CD8-positive, alpha-beta memory T cell (primary cell): Measurements from ENCODE around the gene NR3C1. TPM values are rescaled to one million over a fixed set of nuclear protein-coding genes. Genes with fewer than 3 reads are reported as not detected.

ENCODE experiments used
- CTCF ChIA-PET: fragments of 350-600 bp; sonication (Branson Sonifier 250); formaldehyde crosslinking; loops from one replicate; lab custom pipeline; 2021; ENCODE audit warnings: antibody characterized with exemption; lab: Charles Lee
- POLR2A ChIA-PET: fragments of 350-600 bp; sonication (Branson Sonifier 250); formaldehyde crosslinking; loops from one replicate; lab custom pipeline; 2021; ENCODE audit warnings: antibody characterized with exemption; lab: Charles Lee
- DNase-seq, 5 donors: peaks; one replicate each; pipeline versions ENCODE4 v3.0.0 to v3.0.0-alpha.2; 2020 to 2022; ENCODE audit warnings: mixed read lengths in 1 of 5
- H3K27ac ChIP-seq: one replicate; pipeline ENCODE4 v1.7.0; 2013; ENCODE audit warnings: low read depth, mild to moderate bottlenecking, low read length, moderate library complexity
- H3K27me3 ChIP-seq: 2 replicates; pipeline ENCODE4 v1.7.0; 2013; ENCODE audit warnings: low read length, mild to moderate bottlenecking; ENCODE audit not compliant: insufficient read depth, poor library complexity, severe bottlenecking
- H3K36me3 ChIP-seq: 2 replicates; pipeline ENCODE4 v1.7.0; 2013; ENCODE audit warnings: mild to moderate bottlenecking, low read length, moderate library complexity; ENCODE audit not compliant: insufficient read depth
- H3K4me1 ChIP-seq: 2 replicates; pipeline ENCODE4 v1.7.0; 2013; ENCODE audit warnings: mild to moderate bottlenecking, low read length, moderate library complexity; ENCODE audit not compliant: insufficient read depth
- H3K4me3 ChIP-seq: 2 replicates; pipeline ENCODE4 v1.7.0; 2013; ENCODE audit warnings: mild to moderate bottlenecking, low read length
- H3K9me3 ChIP-seq: 2 replicates; pipeline ENCODE4 v1.7.0; 2013; ENCODE audit warnings: mild to moderate bottlenecking, low read length
- H3K27ac Mint-ChIP-seq, 8 donors: one replicate each; pipeline ENCODE4 v1.8.0; 2020 to 2021; ENCODE audit warnings: mixed read lengths in 8 of 8, mild to moderate bottlenecking in 6 of 8, inconsistent platforms in 3 of 8, moderate library complexity in 3 of 8
- H3K27me3 Mint-ChIP-seq, 2 donors: one replicate each; pipeline ENCODE4 v1.8.0; 2020 to 2021; ENCODE audit warnings: mixed read lengths in 2 of 2, mild to moderate bottlenecking in 1 of 2, moderate library complexity in 1 of 2
- H3K36me3 Mint-ChIP-seq, 3 donors: one replicate each; pipeline ENCODE4 v1.8.0; 2020 to 2021; ENCODE audit warnings: mixed read lengths in 3 of 3, inconsistent platforms in 1 of 3, mild to moderate bottlenecking in 1 of 3
- H3K4me1 Mint-ChIP-seq, 3 donors: one replicate each; pipeline ENCODE4 v1.8.0; 2020 to 2021; ENCODE audit warnings: mixed read lengths in 3 of 3, inconsistent platforms in 1 of 3, mild to moderate bottlenecking in 1 of 3
- H3K4me3 Mint-ChIP-seq, 7 donors: one replicate each; pipeline ENCODE4 v1.8.0; 2020 to 2021; ENCODE audit warnings: mixed read lengths in 7 of 7, mild to moderate bottlenecking in 6 of 7, moderate library complexity in 4 of 7, inconsistent platforms in 2 of 7
- H3K9me3 Mint-ChIP-seq, 5 donors: one replicate each; pipeline ENCODE4 v1.8.0; 2020 to 2022; ENCODE audit warnings: mixed read lengths in 5 of 5, mild to moderate bottlenecking in 3 of 5, moderate library complexity in 2 of 5, inconsistent platforms in 1 of 5
- polyA plus RNA-seq: library from polyadenylated mRNA; unstranded; fragments of 300-500 nt; fragmentation: Illumina TruSeq; gene quantifications from one replicate; pipeline ENCODE4 v1.2.3, GENCODE V29; 2021
- total RNA-seq, 2 experiments: library from RNA; stranded (reverse); gene quantifications; one replicate each; pipeline ENCODE4 v1.2.3, GENCODE V29; 2021

Gene NR3C1
- total and polyA plus RNA-seq, 3 experiments from 2014 or later: 65.3 to 85.5 (median 66.5) TPM

DNA sequence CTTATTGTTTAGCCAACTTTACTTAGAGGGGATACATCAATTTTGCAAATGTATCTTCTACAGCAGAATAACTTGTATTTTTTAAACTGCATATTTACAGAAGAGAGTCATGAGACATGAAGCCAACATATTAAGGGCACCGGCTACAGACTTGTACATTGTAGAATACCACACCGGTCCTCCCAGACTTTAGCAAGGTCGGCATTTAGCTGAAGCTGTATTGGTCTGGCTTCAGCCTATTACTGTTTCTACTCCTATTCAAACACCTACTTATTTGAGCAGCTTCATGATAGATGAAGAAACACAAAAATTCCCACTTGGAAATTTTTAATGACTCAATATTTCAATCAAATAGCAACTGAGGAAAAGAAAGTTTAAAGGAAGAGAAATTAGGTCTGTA lies 33.0 kb downstream of the NR3C1 start:
- no peak overlapping the region for H3K27ac Mint-ChIP-seq
- no peak for DNase-seq
- H3K9me3 Mint-ChIP-seq: peaks cover 0 to 5% (median 0%) of the 10 kb centered on the region in 5 donors
- ChIA-PET CTCF (no interaction called here), POLR2A (no interaction called here)
- Histone ChIP-seq H3K4me1 (peaks cover 11% of the 10 kb centered on the region), H3K4me3 (no peak overlapping the region), H3K27ac (no peak overlapping the region), H3K9me3 (no peaks in the 10 kb centered on the region), H3K36me3 (no peaks in the 10 kb centered on the region), H3K27me3 (no peaks in the 10 kb centered on the region)
- H3K27me3 Mint-ChIP-seq: no peaks in the 10 kb centered on the region
- H3K36me3 Mint-ChIP-seq: peaks cover 5 to 47% (median 11%) of the 10 kb centered on the region in 3 donors
- H3K4me1 Mint-ChIP-seq: peaks cover 76 to 99% (median 94%) of the 10 kb centered on the region in 3 donors
- H3K4me3 Mint-ChIP-seq: no peak overlapping the region

DNA sequence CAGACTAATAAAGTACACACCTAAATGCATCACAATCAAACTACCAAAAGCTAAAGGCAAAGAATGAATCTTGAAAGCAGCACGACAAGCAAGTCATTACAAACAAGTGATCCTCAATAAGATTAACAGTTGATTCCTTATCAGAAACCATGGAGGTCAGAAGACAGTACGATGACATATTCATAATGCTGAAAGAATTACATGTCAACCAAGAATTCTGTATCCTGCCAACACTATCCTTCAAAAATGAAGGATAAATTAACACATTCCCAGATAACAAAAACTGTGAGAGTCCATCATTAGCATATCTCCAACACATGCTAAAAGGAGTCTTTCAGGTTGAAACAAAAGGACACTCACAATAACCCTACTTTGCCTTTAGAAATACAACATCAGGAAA lies 39.4 kb downstream of the NR3C1 start:
- Mint-ChIP-seq H3K4me1 (peaks cover 77 to 97% (median 96%) of the 10 kb centered on the region in 3 donors), H3K9me3 (peaks cover 2 to 15% (median 8%) of the 10 kb centered on the region in 5 donors), H3K27me3 (no peaks in the 10 kb centered on the region), H3K36me3 (peaks cover 21 to 36% (median 24%) of the 10 kb centered on the region in 3 donors), H3K4me3 (peak overlapping the region in 1 of 7 donors; percentile 52), H3K27ac (peak overlapping the region in 3 of 8 donors; percentile 25 to 62 (median 30))
- ChIA-PET POLR2A (no interaction called here), CTCF (no interaction called here)
- no peak for DNase-seq
- no peaks in the 10 kb centered on the region for H3K27me3 ChIP-seq
- H3K4me3 ChIP-seq: no peak overlapping the region
- peaks cover 32% of the 10 kb centered on the region for H3K4me1 ChIP-seq
- H3K9me3 ChIP-seq: peaks cover 4% of the 10 kb centered on the region
- no peak overlapping the region for H3K27ac ChIP-seq
- H3K36me3 ChIP-seq: no peaks in the 10 kb centered on the region

DNA sequence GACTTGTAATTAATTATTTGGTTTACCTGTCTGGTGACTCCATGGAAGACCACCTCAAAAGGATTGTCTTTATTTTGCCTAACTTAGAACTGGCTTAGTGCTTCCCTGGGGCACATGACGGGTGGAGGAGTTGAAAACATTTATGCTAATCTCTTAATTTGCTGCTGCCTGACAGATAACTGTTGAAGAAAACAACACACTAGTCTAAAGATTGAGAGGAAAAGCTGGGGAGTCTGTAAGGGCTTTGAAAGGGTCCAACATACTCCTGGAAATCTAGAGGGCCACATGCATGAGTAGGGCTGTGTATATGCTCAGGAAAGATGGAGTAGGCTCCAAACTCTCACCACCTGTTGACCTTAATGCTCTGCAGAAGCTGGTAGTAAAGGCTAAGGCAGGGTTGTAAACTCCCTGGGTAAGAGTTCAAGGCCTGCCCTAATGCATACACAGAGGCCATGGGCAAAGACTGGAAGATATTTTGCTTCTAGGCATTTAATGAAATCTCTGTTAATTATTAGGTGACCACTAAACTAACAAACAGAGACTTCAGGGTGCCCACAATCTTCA lies 40.7 kb downstream of the NR3C1 start:
- peaks cover 4% of the 10 kb centered on the region for H3K9me3 ChIP-seq
- H3K36me3 ChIP-seq: no peaks in the 10 kb centered on the region
- Mint-ChIP-seq H3K27me3 (no peaks in the 10 kb centered on the region), H3K36me3 (peaks cover 17 to 26% (median 24%) of the 10 kb centered on the region in 3 donors), H3K9me3 (peaks cover 2 to 15% (median 8%) of the 10 kb centered on the region in 5 donors), H3K4me3 (no peak overlapping the region), H3K4me1 (peaks cover 77 to 97% (median 95%) of the 10 kb centered on the region in 3 donors), H3K27ac (peak overlapping the region in 4 of 8 donors; percentile 38 to 67 (median 63))
- no peak overlapping the region for H3K27ac ChIP-seq
- H3K4me3 ChIP-seq: no peak overlapping the region
- POLR2A ChIA-PET: interaction anchor here (1.1 kb wide), 1 partner anchor 11 kb away, joined by 3 read pairs; no protein-coding TSS in a partner anchor
- CTCF ChIA-PET: no interaction called here
- DNase-seq: no peak
- peaks cover 25% of the 10 kb centered on the region for H3K4me1 ChIP-seq
- no peaks in the 10 kb centered on the region for H3K27me3 ChIP-seq

DNA sequence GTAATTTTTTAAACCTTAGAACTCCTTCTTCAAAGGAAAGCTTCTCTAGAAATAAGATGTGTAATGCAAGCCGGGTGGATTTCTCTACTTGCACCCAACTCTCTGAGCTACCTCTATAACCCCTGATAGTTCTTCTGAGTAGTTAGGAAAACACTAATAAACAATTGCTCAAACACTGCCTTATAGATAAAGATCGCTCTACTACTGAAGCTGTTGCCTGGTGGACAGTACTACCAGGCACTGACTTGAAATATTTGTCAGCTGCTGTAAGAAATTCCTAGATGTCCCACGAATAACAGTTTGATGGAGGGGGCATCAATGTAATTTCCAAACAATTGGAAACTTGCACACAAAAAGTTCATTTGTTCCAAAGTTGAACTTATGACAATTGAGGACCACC lies 42.0 kb downstream of the NR3C1 start:
- H3K4me1 Mint-ChIP-seq: peaks cover 77 to 97% (median 96%) of the 10 kb centered on the region in 3 donors
- H3K27ac Mint-ChIP-seq: peak overlapping the region in 4 of 8 donors; percentile 11 to 68 (median 42)
- H3K27me3 ChIP-seq: no peaks in the 10 kb centered on the region
- no peaks in the 10 kb centered on the region for H3K36me3 ChIP-seq
- ChIA-PET CTCF (interaction anchor here (1.2 kb wide), 1 partner anchor 12 kb away, joined by 3 read pairs; no protein-coding TSS in a partner anchor), POLR2A (interaction anchor here (0.7 to 1.1 kb wide), 3 partner anchors 10 to 42 kb away, joined by 3 to 5 read pairs (median 3); partner anchors contain the start of gene NR3C1)
- no peak overlapping the region for H3K4me3 ChIP-seq
- H3K4me3 Mint-ChIP-seq: peak overlapping the region in 3 of 7 donors; percentile 12 to 38 (median 30)
- H3K4me1 ChIP-seq: peaks cover 24% of the 10 kb centered on the region
- H3K36me3 Mint-ChIP-seq: peaks cover 17 to 23% (median 19%) of the 10 kb centered on the region in 3 donors
- H3K27ac ChIP-seq: no peak overlapping the region
- peaks cover 4% of the 10 kb centered on the region for H3K9me3 ChIP-seq
- DNase-seq: no peak
- peaks cover 2 to 15% (median 8%) of the 10 kb centered on the region in 5 donors for H3K9me3 Mint-ChIP-seq
- H3K27me3 Mint-ChIP-seq: no peaks in the 10 kb centered on the region

DNA sequence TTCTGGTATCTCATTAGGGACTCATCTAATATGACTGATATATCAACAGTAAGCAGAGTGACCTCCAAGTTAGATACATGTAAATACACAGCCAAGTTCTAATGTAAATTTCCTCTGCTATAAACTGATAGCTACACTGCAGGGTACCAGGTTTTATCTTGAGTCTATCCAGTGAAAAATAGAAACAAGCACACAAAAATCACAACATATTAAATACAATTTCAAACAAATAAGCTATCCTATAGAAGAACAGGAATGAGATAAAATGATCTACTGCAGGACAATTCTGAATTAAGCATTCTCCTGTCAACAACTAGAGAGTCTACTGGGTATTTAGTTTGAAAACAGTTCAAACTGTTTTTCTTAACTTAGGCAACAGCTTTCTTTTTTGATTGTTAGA lies 42.7 kb downstream of the NR3C1 start:
- peak overlapping the region in 7 of 8 donors; percentile 6 to 81 (median 31) for H3K27ac Mint-ChIP-seq
- CTCF ChIA-PET: interaction anchor here (1.2 to 1.4 kb wide), 2 partner anchors 13 to 40 kb away, joined by 3 read pairs; no protein-coding TSS in a partner anchor
- no peaks in the 10 kb centered on the region for H3K27me3 ChIP-seq
- H3K36me3 ChIP-seq: no peaks in the 10 kb centered on the region
- peak overlapping the region in 5 of 7 donors; percentile 0 to 67 (median 18) for H3K4me3 Mint-ChIP-seq
- H3K36me3 Mint-ChIP-seq: peaks cover 15 to 20% (median 19%) of the 10 kb centered on the region in 3 donors
- no peak for DNase-seq
- peaks cover 4% of the 10 kb centered on the region for H3K9me3 ChIP-seq
- peaks cover 2 to 12% (median 8%) of the 10 kb centered on the region in 5 donors for H3K9me3 Mint-ChIP-seq
- H3K4me1 ChIP-seq: peaks cover 30% of the 10 kb centered on the region
- H3K4me1 Mint-ChIP-seq: peaks cover 76 to 97% (median 96%) of the 10 kb centered on the region in 3 donors
- no peak overlapping the region for H3K4me3 ChIP-seq
- no peak overlapping the region for H3K27ac ChIP-seq
- H3K27me3 Mint-ChIP-seq: no peaks in the 10 kb centered on the region
- POLR2A ChIA-PET: no interaction called here

DNA sequence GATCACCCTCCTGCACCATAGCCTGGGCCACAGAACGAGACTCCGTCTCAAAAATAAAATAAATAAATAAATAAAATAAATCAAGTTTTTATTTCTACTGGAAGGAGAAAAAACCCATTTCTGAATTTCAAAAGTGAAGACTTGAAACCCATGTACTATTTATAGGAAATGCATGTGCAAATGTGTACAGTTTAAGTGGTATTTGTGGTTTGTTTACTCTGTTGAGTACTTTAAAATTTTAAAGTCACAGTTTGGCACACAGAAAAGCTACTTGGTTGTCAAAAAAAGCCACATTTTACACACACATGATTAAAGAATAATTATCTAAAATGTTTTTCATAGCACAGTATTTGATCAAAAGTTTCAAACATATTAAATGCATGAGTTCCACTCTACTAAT lies 43.6 kb downstream of the NR3C1 start:
- H3K4me1 Mint-ChIP-seq: peaks cover 77 to 97% (median 92%) of the 10 kb centered on the region in 3 donors
- ChIA-PET CTCF (interaction anchor here (1.4 to 1.5 kb wide), 2 partner anchors 41 to 43 kb away, joined by 3 to 4 read pairs; partner anchors contain the start of gene NR3C1), POLR2A (interaction anchor here (0.7 to 1.3 kb wide), 2 partner anchors 44 to 45 kb away, joined by 4 read pairs; partner anchors contain the start of gene NR3C1)

DNA sequence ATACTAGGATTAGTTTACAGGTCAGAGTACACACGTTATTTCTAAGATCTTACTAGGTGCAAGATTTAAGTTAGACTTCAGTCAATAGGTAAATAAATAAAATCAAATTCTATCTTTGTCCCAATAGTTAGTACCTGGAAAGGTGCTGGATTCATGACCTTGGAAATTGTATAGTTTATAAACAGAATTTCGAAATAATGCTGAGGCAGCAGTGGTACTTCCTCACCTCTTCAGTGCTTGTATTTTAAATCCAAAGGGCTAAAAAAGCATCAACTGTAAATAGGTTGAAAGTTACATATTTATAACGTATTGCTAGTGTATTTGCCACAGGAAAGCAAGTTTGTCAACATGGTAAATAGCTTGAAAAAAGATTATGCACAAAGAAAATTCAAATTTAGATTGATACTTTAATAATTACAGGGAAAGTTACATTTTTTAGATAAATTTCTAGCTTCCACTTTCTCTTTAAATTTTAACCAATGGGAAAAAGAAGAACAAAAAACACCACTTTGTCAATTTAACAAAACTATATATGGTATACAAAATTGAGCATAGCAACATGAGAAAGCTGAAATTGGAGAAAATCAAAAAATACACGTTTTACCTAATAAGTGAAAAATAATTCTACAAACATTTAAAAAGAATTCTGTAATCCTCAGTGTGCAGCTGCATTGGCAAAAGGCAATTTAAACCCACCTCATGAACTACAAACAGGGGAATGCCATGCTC lies 46.5 kb downstream of the NR3C1 start:
- H3K4me3 Mint-ChIP-seq: peak overlapping the region in 2 of 7 donors; percentile 24 to 39
- H3K4me1 Mint-ChIP-seq: peaks cover 64 to 97% (median 80%) of the 10 kb centered on the region in 3 donors
- H3K36me3 Mint-ChIP-seq: peaks cover 0 to 6% (median 2%) of the 10 kb centered on the region in 3 donors
- CTCF ChIA-PET: interaction anchor here (2.0 kb wide), 1 partner anchor 47 kb away, joined by 8 read pairs; the partner anchor contains the start of gene NR3C1
- H3K9me3 ChIP-seq: no peaks in the 10 kb centered on the region
- H3K27me3 Mint-ChIP-seq: no peaks in the 10 kb centered on the region
- H3K27ac Mint-ChIP-seq: peak overlapping the region in 5 of 8 donors; percentile 43 to 87 (median 60)
- no peak overlapping the region for H3K4me3 ChIP-seq
- no peak for DNase-seq
- peaks cover 59% of the 10 kb centered on the region for H3K4me1 ChIP-seq
- H3K27ac ChIP-seq: no peak overlapping the region
- H3K36me3 ChIP-seq: no peaks in the 10 kb centered on the region
- POLR2A ChIA-PET: no interaction called here
- H3K9me3 Mint-ChIP-seq: no peaks in the 10 kb centered on the region
- no peaks in the 10 kb centered on the region for H3K27me3 ChIP-seq

More for the DNA sequence above, 43.6 kb downstream of the NR3C1 start:
- Mint-ChIP-seq H3K27me3 (no peaks in the 10 kb centered on the region), H3K36me3 (peaks cover 12 to 15% (median 14%) of the 10 kb centered on the region in 3 donors), H3K27ac (no peak overlapping the region), H3K4me3 (no peak overlapping the region), H3K9me3 (peaks cover 2 to 8% (median 5%) of the 10 kb centered on the region in 5 donors)
- no peak overlapping the region for H3K27ac ChIP-seq
- H3K27me3 ChIP-seq: no peaks in the 10 kb centered on the region
- no peak for DNase-seq
- H3K9me3 ChIP-seq: peaks cover 4% of the 10 kb centered on the region
- H3K36me3 ChIP-seq: no peaks in the 10 kb centered on the region
- no peak overlapping the region for H3K4me3 ChIP-seq
- peaks cover 35% of the 10 kb centered on the region for H3K4me1 ChIP-seq
